GM12891 (cell line): ENCODE data around the gene HDAC4.

Experiments
- DNase-seq: peaks from one replicate; pipeline ENCODE4 v3.0.0; 2011; ENCODE audit warnings: low spot score; ENCODE audit not compliant: insufficient read length
- FAIRE-seq: peaks from 2 replicates; lab custom pipeline; 2011; peaks lifted over from hg19 to GRCh38; lab: Jason Lieb, UNC
- PAX5 ChIP-seq: IDR thresholded peaks from 2 replicates; pipeline ENCODE4 v1.6.1; 2011; ENCODE audit warnings: low read length, moderate library complexity, mild to moderate bottlenecking; ENCODE audit not compliant: insufficient read depth, severe bottlenecking
- POLR2A ChIP-seq: IDR thresholded peaks from 2 replicates; pipeline ENCODE4 v1.6.1; 2011; ENCODE audit warnings: low read depth, low read length, control low read depth
- POLR2AphosphoS5 ChIP-seq: IDR thresholded peaks from 2 replicates; pipeline ENCODE4 v1.6.1; 2011; ENCODE audit warnings: low read depth, low read length, control low read depth
- POU2F2 ChIP-seq: IDR thresholded peaks from 2 replicates; pipeline ENCODE4 v1.6.1; 2011; ENCODE audit warnings: low read depth, mild to moderate bottlenecking, control low read depth, low read length, moderate library complexity
- SPI1 ChIP-seq: IDR thresholded peaks from 2 replicates; pipeline ENCODE4 v1.6.1; 2011; ENCODE audit warnings: low read depth, low read length, control low read depth
- TAF1 ChIP-seq: IDR thresholded peaks from 2 replicates; pipeline ENCODE4 v1.6.1; 2011; ENCODE audit warnings: low read depth, low read length, control low read depth

Gene HDAC4

GRCh38 chr2:239035997-239036731, 364.7 kb downstream of the HDAC4 start:
- TF ChIP-seq PAX5 (no peak), POU2F2 (no peak), POLR2A (no peak), SPI1 (no peak), TAF1 (no peak), POLR2AphosphoS5 (no peak)
- DNase-seq, result no peak
- no peak for FAIRE-seq

- no peak for TF ChIP-seq TAF1
- TF ChIP-seq POLR2AphosphoS5, result no peak
- TF ChIP-seq PAX5, result no peak
- no peak for TF ChIP-seq POU2F2
- TF ChIP-seq POLR2A, result no peak
- TF ChIP-seq SPI1, result no peak
- FAIRE-seq (peak; percentile 74), DNase-seq (peak; percentile 96)
These were observed 365.4 kb downstream of the HDAC4 start for GRCh38 chr2:239035361-239035814.

DNA sequence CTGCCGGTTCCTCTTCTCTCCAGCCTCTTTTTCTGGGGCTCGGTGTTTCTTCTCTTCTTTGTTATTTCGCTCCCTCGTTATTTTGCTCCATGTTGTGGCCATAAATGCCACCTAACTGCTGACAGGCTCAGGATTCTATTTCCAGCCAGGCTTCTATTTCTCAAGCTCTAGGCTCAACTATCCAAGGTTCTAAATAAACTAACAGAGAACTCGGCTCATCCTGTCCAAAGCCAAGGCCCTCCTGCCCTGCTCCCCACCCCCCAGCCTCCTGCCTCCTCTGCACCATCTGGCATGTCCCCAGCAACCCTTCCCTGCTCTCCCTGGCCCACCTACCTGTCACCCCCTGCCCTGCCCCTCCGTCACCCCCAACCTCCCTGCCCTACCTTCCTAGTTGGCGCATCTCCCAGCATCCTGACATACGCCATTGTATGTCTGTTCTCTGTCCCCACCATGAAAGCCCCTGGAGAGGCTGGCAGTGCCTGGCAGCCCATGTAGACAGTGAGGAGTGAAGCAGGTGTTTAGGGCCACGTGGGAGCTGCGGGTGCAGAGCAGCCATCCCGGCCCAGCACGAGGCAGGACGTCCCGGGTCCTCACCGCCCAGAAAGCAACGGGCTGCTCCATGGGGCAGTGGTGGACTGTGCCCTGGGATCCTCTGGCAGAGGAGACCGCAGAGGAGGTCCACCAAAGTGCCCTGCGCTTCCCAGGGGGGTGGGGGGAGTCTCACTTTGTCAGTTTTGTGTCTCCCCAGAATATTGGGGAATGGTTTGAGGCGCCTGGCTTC, 366.1 kb downstream of the HDAC4 start:
- no peak for TF ChIP-seq TAF1
- no peak for TF ChIP-seq POLR2AphosphoS5
- no peak for TF ChIP-seq POU2F2
- TF ChIP-seq SPI1, result no peak
- TF ChIP-seq POLR2A, result no peak
- TF ChIP-seq PAX5, result no peak
- FAIRE-seq, result no peak
- no peak for DNase-seq

- FAIRE-seq, result no peak
- no peak for TF ChIP-seq POLR2A
- no peak for TF ChIP-seq PAX5
- no peak for TF ChIP-seq TAF1
- no peak for TF ChIP-seq SPI1
- TF ChIP-seq POU2F2, result no peak
- no peak for TF ChIP-seq POLR2AphosphoS5
- DNase-seq, result no peak
These were observed 366.8 kb downstream of the HDAC4 start for GRCh38 chr2:239033801-239034560.

- FAIRE-seq (no peak), DNase-seq (no peak)
- no peak for TF ChIP-seq SPI1
- no peak for TF ChIP-seq POLR2AphosphoS5
- no peak for TF ChIP-seq POU2F2
- TF ChIP-seq TAF1, result no peak
- TF ChIP-seq PAX5, result no peak
- TF ChIP-seq POLR2A, result no peak
These were observed 370.9 kb downstream of the HDAC4 start for GRCh38 chr2:239029958-239030357.

DNA sequence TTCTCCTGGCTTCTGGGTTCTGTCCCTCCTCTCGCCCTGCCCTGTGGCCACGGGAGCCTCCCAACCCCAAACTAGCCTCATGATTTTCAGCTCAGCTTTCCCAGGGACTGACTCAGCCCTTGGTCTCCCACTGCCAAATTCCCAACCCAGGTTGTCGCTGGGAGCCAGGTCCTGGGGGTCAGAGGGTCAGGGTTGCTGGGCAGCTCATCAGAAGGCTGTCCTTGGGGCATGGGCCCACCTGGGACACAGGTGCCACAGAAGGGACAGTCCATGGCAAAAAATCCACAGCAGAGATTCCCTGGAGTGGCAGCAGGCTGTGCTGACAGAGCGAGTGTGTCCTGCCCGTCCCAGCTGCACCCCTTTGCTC, 372.6 kb downstream of the HDAC4 start:
- TF ChIP-seq POLR2AphosphoS5, result no peak
- no peak for TF ChIP-seq POU2F2
- TF ChIP-seq TAF1, result no peak
- TF ChIP-seq SPI1, result no peak
- no peak for TF ChIP-seq PAX5
- no peak for TF ChIP-seq POLR2A
- DNase-seq (no peak), FAIRE-seq (no peak)

- FAIRE-seq (no peak), DNase-seq (no peak)
- TF ChIP-seq POU2F2 (no peak), POLR2AphosphoS5 (no peak), PAX5 (no peak), POLR2A (no peak), SPI1 (no peak), TAF1 (no peak)
These were observed 373.2 kb downstream of the HDAC4 start for GRCh38 chr2:239027391-239028252.

- DNase-seq (no peak), FAIRE-seq (no peak)
- no peak for TF ChIP-seq PAX5
- TF ChIP-seq POLR2AphosphoS5, result no peak
- TF ChIP-seq POLR2A, result no peak
- TF ChIP-seq TAF1, result no peak
- TF ChIP-seq POU2F2, result no peak
- TF ChIP-seq SPI1, result no peak
These were observed 374.0 kb downstream of the HDAC4 start for GRCh38 chr2:239026711-239027361.
